HG02798 (cell line): ENCODE measurements around the gene FCN2.

ENCODE experiments used
- ATAC-seq: cut with Tn5 transposase; IDR thresholded peaks from one replicate; pipeline ENCODE4 v1.9.1; 2021; ENCODE audit warnings: mild to moderate bottlenecking; ENCODE audit not compliant: unreplicated experiment, poor library complexity

FCN2 gene

GRCh38 chr9:134899818-134900217 is 19.2 kb downstream of the FCN2 start:
- ATAC-seq, result no peak

GRCh38 chr9:134902936-134903335 is 22.3 kb downstream of the FCN2 start:
- ATAC-seq, result no peak

GRCh38 chr9:134908524-134909309 is 28.1 kb downstream of the FCN2 start:
- no peak for ATAC-seq

- ATAC-seq, result no peak
These were observed 29.2 kb downstream of the FCN2 start for GRCh38 chr9:134909511-134910481.

- ATAC-seq, result no peak
These were observed 31.7 kb downstream of the FCN2 start for GRCh38 chr9:134912126-134912840.

GRCh38 chr9:134913041-134913712 is 32.6 kb downstream of the FCN2 start:
- no peak for ATAC-seq

GRCh38 chr9:134913713-134914500 is 33.3 kb downstream of the FCN2 start:
- no peak for ATAC-seq

- ATAC-seq, result no peak
These were observed 33.9 kb downstream of the FCN2 start for GRCh38 chr9:134914501-134914834.

GRCh38 chr9:134915046-134915985 is 34.7 kb downstream of the FCN2 start:
- no peak for ATAC-seq

- no peak for ATAC-seq
These were observed 35.6 kb downstream of the FCN2 start for GRCh38 chr9:134916161-134916665.

GRCh38 chr9:134917431-134918373 is 37.1 kb downstream of the FCN2 start, which contains the start of gene FCN1:
TSS of gene FCN1 (minus strand) at chr9:134917912. CDS start at chr9:134917871, 41 bp downstream.
- no peak for ATAC-seq

- ATAC-seq, result no peak
These were observed 38.0 kb downstream of the FCN2 start for GRCh38 chr9:134918646-134919045.

GRCh38 chr9:134919303-134919702 is 38.7 kb downstream of the FCN2 start:
- no peak for ATAC-seq

GRCh38 chr9:134922066-134922931 is 41.7 kb downstream of the FCN2 start:
- ATAC-seq, result no peak

- no peak for ATAC-seq
These were observed 42.3 kb downstream of the FCN2 start for GRCh38 chr9:134922932-134923240.

GRCh38 chr9:134923466-134923865 is 42.9 kb downstream of the FCN2 start:
- no peak for ATAC-seq
